Gastrocnemius medialis (tissue), 4 donors: ENCODE measurements around the gene KCNE3. TPM values are rescaled to one million over a fixed set of nuclear protein-coding genes. Genes with fewer than 3 reads are reported as not detected.
A peak's percentile ranks its signal among the peaks of the same experiment; 100 is the strongest.

Experiments
- ATAC-seq, 2 donors: fragments of 150-250 bp; one replicate each; pipeline ENCODE4 v1.9.1; 2016
- DNase-seq, 2 donors: peaks; one replicate each; pipeline ENCODE4 v3.0.0-alpha.2; 2019
- H3K27ac ChIP-seq, 4 donors: fragments of 200-600 bp; sonication (generic); 1 replicate in 1 of 4; 2 replicates in 3 of 4; pipeline ENCODE4 v1.5.1; 2016 to 2018; ENCODE audit warnings: mild to moderate bottlenecking in 2 of 4, moderate library complexity in 1 of 4
- H3K27me3 ChIP-seq, 3 donors: fragments of 200-600 bp; sonication (generic) in 2 of 3; 1 replicate in 1 of 3; 2 replicates in 2 of 3; pipeline versions ENCODE4 v1.5.1 to v1.6.0; 2016 to 2019; ENCODE audit warnings: mild to moderate bottlenecking in 1 of 3, moderate library complexity in 1 of 3
- H3K36me3 ChIP-seq, 2 donors: fragments of 200-600 bp; sonication (generic) in 1 of 2; one replicate each; pipeline ENCODE4 v1.5.1; 2017 to 2018
- H3K4me1 ChIP-seq, 2 donors: fragments of 200-600 bp; sonication (generic) in 1 of 2; one replicate each; pipeline ENCODE4 v1.5.1; 2016 to 2017; ENCODE audit warnings: mild to moderate bottlenecking in 2 of 2
- H3K4me3 ChIP-seq, 4 donors: fragments of 200-600 bp; sonication (generic) in 3 of 4; 1 replicate in 1 of 4; 2 replicates in 3 of 4; pipeline ENCODE4 v1.5.1; 2016 to 2019; ENCODE audit warnings: mild to moderate bottlenecking in 2 of 4
- H3K9me3 ChIP-seq, 3 donors: fragments of 200-600 bp; sonication (generic) in 2 of 3; 1 replicate in 1 of 3; 2 replicates in 2 of 3; pipeline ENCODE4 v1.5.1; 2016 to 2019
- POLR2A ChIP-seq, 2 donors: fragments of 450-650 bp; IDR thresholded peaks; one replicate each; pipeline ENCODE4 v1.6.1; 2017; ENCODE audit warnings: antibody characterized with exemption in 2 of 2, mild to moderate bottlenecking in 2 of 2, moderate library complexity in 2 of 2
- in situ Hi-C, 4 donors: fragments of 200-750 bp; cut with MboI; loops; one replicate each; pipeline versions ENCODE4 v1.15.0 to v1.8.0; 2017; ENCODE audit warnings: low sequenced_read_pairs in 4 of 4
- intact Hi-C: fragments of 100-400 bp; cut with DNase I; formaldehyde crosslinking; loops from one replicate; pipeline ENCODE4 v1.15.1; 2023; ENCODE audit warnings: low total_unique reads
- total RNA-seq, 4 donors: library from RNA; depleted of rRNA; stranded (reverse); fragments of >200 nt; gene quantifications; one replicate each; pipeline versions ENCODE4 v1.1.0 to v1.2.3, GENCODE V29; 2016
- TF ChIP-seq, protein P1 (sequence below), 5 experiments: fragments of 450-650 bp in 3 of 5; fragments of 200-600 bp in 2 of 5; sonication (generic) in 2 of 5; IDR thresholded peaks in 4 of 5; conservative IDR thresholded peaks in 1 of 5; 1 replicate in 4 of 5; 2 replicates in 1 of 5; pipeline ENCODE4 v1.5.1; 2016 to 2019; ENCODE audit warnings: antibody characterized with exemption in 5 of 5, mild to moderate bottlenecking in 3 of 5, moderate library complexity in 3 of 5

The KCNE3 gene
- total RNA-seq, 4 donors from 2014 or later, result 0.24 to 2.8 (median 1.1) TPM

DNA sequence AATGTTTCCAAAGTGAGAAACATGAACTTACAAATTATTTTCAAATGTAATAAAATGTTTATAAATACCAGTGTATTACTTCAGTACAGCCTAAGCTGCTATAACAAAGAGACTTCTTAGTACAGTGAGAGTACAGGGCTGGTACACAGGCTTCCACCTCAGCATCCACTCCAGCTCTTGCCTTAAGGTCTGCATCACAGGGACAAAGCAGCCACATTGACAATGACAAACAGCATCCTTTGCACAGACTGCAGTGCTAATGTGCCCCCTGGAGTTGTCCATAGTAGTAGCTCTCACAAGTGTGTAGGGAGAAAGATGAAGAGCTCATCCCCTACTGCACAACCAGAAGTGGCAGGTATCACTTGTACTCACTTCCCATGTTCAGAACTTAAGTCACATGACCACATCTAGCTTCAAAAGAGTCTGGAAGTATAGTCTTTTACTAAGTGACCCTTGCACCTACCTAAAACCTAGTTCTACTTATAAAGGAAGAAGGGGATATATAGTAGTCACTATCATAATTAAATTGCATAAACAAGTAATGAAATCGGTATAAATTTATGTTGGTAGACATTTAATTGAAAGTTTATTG, 36.8 kb upstream of the KCNE3 start:
- Histone ChIP-seq H3K9me3 (no peaks in the 10 kb centered on the region), H3K4me3 (no peak overlapping the region), H3K27me3 (no peaks in the 10 kb centered on the region), H3K4me1 (no peaks in the 10 kb centered on the region), H3K27ac (no peak overlapping the region), H3K36me3 (no peaks in the 10 kb centered on the region)
- no peak for ATAC-seq
- DNase-seq, result no peak
- in situ Hi-C loops, result no loop called here
- TF ChIP-seq, protein P1, sequence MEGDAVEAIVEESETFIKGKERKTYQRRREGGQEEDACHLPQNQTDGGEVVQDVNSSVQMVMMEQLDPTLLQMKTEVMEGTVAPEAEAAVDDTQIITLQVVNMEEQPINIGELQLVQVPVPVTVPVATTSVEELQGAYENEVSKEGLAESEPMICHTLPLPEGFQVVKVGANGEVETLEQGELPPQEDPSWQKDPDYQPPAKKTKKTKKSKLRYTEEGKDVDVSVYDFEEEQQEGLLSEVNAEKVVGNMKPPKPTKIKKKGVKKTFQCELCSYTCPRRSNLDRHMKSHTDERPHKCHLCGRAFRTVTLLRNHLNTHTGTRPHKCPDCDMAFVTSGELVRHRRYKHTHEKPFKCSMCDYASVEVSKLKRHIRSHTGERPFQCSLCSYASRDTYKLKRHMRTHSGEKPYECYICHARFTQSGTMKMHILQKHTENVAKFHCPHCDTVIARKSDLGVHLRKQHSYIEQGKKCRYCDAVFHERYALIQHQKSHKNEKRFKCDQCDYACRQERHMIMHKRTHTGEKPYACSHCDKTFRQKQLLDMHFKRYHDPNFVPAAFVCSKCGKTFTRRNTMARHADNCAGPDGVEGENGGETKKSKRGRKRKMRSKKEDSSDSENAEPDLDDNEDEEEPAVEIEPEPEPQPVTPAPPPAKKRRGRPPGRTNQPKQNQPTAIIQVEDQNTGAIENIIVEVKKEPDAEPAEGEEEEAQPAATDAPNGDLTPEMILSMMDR (IDR thresholded peaks at IDR 0.05 in 4 of 5, conservative IDR thresholded peaks at IDR 0.05 in 1 of 5), result no peak
- no peak for TF ChIP-seq POLR2A (IDR thresholded peaks at IDR 0.05)
- intact Hi-C loops, result no loop called here

DNA sequence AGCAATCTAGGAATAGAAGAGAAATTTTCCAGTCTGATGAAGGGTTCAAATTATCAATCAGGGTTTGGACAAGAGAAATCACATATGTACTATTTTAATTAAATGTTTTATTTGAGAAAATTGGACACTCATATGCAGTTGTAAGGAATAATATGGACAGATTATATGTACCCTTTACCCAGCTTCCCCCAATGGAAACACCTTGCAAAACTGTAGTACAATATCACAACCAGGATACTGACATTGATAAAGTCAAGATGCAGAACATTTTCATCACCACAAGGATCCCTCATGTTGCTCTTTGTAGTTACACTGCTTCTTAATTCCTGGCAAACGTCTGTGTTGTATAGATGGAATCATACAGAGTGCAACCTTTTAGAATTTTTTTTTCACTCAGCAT, 27.6 kb upstream of the KCNE3 start:
- in situ Hi-C loops (no loop called here), intact Hi-C loops (loop anchor here (5.0 to 10.0 kb wide), 2 partner anchors 97 to 230 kb away; partner anchors contain the start of gene POLD3)
- Histone ChIP-seq H3K4me1 (peaks cover 20% of the 10 kb centered on the region in 2 donors), H3K9me3 (no peaks in the 10 kb centered on the region), H3K4me3 (no peak overlapping the region), H3K36me3 (no peaks in the 10 kb centered on the region), H3K27me3 (no peaks in the 10 kb centered on the region), H3K27ac (peak overlapping the region in 1 of 4 donors; percentile 93)
- TF ChIP-seq, protein P1 (IDR thresholded peaks at IDR 0.05 in 4 of 5, conservative IDR thresholded peaks at IDR 0.05 in 1 of 5), result no peak
- TF ChIP-seq POLR2A (IDR thresholded peaks at IDR 0.05), result no peak
- DNase-seq, result no peak
- no peak for ATAC-seq

GRCh38 chr11:74493791-74494630, 26.7 kb upstream of the KCNE3 start:
- DNase-seq (no peak), ATAC-seq (peak in 1 of 2 donors; percentile 12)
- peak overlapping the region; percentile 86 to 100 (median 96) for H3K27ac ChIP-seq
- H3K27me3 ChIP-seq, result no peaks in the 10 kb centered on the region
- H3K9me3 ChIP-seq, result no peaks in the 10 kb centered on the region
- intact Hi-C loops (loop anchor here (1.0 to 10.0 kb wide), 3 partner anchors 96 to 231 kb away; partner anchors contain the start of genes PGM2L1 and POLD3), in situ Hi-C loops (no loop called here)
- peaks cover 20% of the 10 kb centered on the region in 2 donors for H3K4me1 ChIP-seq
- H3K36me3 ChIP-seq, result no peaks in the 10 kb centered on the region
- H3K4me3 ChIP-seq, result peak overlapping the region; percentile 66 to 96 (median 78)
- TF ChIP-seq, protein P1 (IDR thresholded peaks at IDR 0.05 in 4 of 5, conservative IDR thresholded peaks at IDR 0.05 in 1 of 5), result no peak
- TF ChIP-seq POLR2A (IDR thresholded peaks at IDR 0.05), result no peak

GRCh38 chr11:74492974-74493790, 25.8 kb upstream of the KCNE3 start, which contains the start of gene LIPT2:
LIPT2 (minus strand) TSS chr11:74493724; CDS start chr11:74493703, 21 bp downstream.
- intact Hi-C loops, result loop anchor here (1.0 to 10.0 kb wide), 3 partner anchors 95 to 232 kb away; partner anchors contain the start of genes PGM2L1 and POLD3
- TF ChIP-seq, protein P1 (IDR thresholded peaks at IDR 0.05 in 4 of 5, conservative IDR thresholded peaks at IDR 0.05 in 1 of 5), result no peak
- peak; percentile 76 to 87 for TF ChIP-seq POLR2A (IDR thresholded peaks at IDR 0.05)
- in situ Hi-C loops, result no loop called here
- Histone ChIP-seq H3K27me3 (no peaks in the 10 kb centered on the region), H3K9me3 (no peaks in the 10 kb centered on the region), H3K27ac (peak within 1 kb of the TSS; percentile 86 to 100 (median 96)), H3K36me3 (no peaks in the 10 kb centered on the region), H3K4me3 (peak within 1 kb of the TSS; percentile 66 to 96 (median 78)), H3K4me1 (peaks cover 20% of the 10 kb centered on the region in 2 donors)
- DNase-seq, result peak; percentile 94 to 97
- ATAC-seq, result peak; percentile 90 to 92
